Neuron (in vitro differentiated cells): ENCODE measurements around the gene NRCAM.

Experiments
- H2AFZ ChIP-seq: one replicate; pipeline ENCODE4 v1.6.1; 2013; ENCODE audit warnings: low read depth, mild to moderate bottlenecking, inconsistent platforms, low read length, moderate library complexity
- H3K27me3 ChIP-seq: one replicate; pipeline ENCODE4 v1.6.1; 2013; ENCODE audit warnings: low read length; ENCODE audit not compliant: insufficient read depth
- H3K36me3 ChIP-seq: one replicate; pipeline ENCODE4 v1.6.1; 2013; ENCODE audit warnings: low read length; ENCODE audit not compliant: insufficient read depth
- H3K4me1 ChIP-seq: one replicate; pipeline ENCODE4 v1.6.1; 2013; ENCODE audit warnings: low read length; ENCODE audit not compliant: insufficient read depth
- H3K4me3 ChIP-seq: 2 replicates; pipeline ENCODE4 v1.5.1; 2013; ENCODE audit warnings: mild to moderate bottlenecking, low read length, moderate library complexity
- H3K9me3 ChIP-seq: one replicate; pipeline ENCODE4 v1.6.1; 2013; ENCODE audit warnings: low read length

NRCAM gene

GRCh38 chr7:108434010-108434409 is 22.2 kb downstream of the NRCAM start:
- Histone ChIP-seq H3K9me3 (peaks cover 5% of the 10 kb centered on the region), H3K4me1 (no peaks in the 10 kb centered on the region)

GRCh38 chr7:108431099-108431498 is 25.1 kb downstream of the NRCAM start:
- Histone ChIP-seq H2AFZ (no peak overlapping the region), H3K9me3 (peaks cover 5% of the 10 kb centered on the region), H3K27me3 (no peaks in the 10 kb centered on the region), H3K36me3 (no peaks in the 10 kb centered on the region), H3K4me3 (no peak overlapping the region), H3K4me1 (peaks cover 26% of the 10 kb centered on the region)

More at GRCh38 chr7:108434010-108434409, 22.2 kb downstream of the NRCAM start:
- Histone ChIP-seq H3K27me3 (no peaks in the 10 kb centered on the region), H2AFZ (no peak overlapping the region), H3K4me3 (no peak overlapping the region), H3K36me3 (no peaks in the 10 kb centered on the region)

- Histone ChIP-seq H3K36me3 (no peaks in the 10 kb centered on the region), H3K4me3 (no peak overlapping the region), H3K4me1 (peaks cover 26% of the 10 kb centered on the region), H3K9me3 (peaks cover 5% of the 10 kb centered on the region), H2AFZ (no peak overlapping the region), H3K27me3 (no peaks in the 10 kb centered on the region)
Measured at GRCh38 chr7:108430664-108431063, 25.6 kb downstream of the NRCAM start.

GRCh38 chr7:108427766-108428165 is 28.5 kb downstream of the NRCAM start:
- peaks cover 3% of the 10 kb centered on the region for H3K9me3 ChIP-seq
- no peaks in the 10 kb centered on the region for H3K36me3 ChIP-seq
- no peaks in the 10 kb centered on the region for H3K27me3 ChIP-seq
- no peak overlapping the region for H2AFZ ChIP-seq
- H3K4me3 ChIP-seq, result no peak overlapping the region
- H3K4me1 ChIP-seq, result peaks cover 26% of the 10 kb centered on the region

- H3K4me3 ChIP-seq, result no peak overlapping the region
- H2AFZ ChIP-seq, result no peak overlapping the region
- H3K9me3 ChIP-seq, result no peaks in the 10 kb centered on the region
- H3K4me1 ChIP-seq, result peaks cover 26% of the 10 kb centered on the region
- no peaks in the 10 kb centered on the region for H3K36me3 ChIP-seq
- no peaks in the 10 kb centered on the region for H3K27me3 ChIP-seq
Measured at GRCh38 chr7:108425714-108426275, 30.4 kb downstream of the NRCAM start.

GRCh38 chr7:108424013-108424412 is 32.2 kb downstream of the NRCAM start:
- H3K9me3 ChIP-seq, result no peaks in the 10 kb centered on the region
- H3K4me1 ChIP-seq, result peaks cover 26% of the 10 kb centered on the region
- no peaks in the 10 kb centered on the region for H3K36me3 ChIP-seq
- H3K4me3 ChIP-seq, result no peak overlapping the region
- no peaks in the 10 kb centered on the region for H3K27me3 ChIP-seq
- H2AFZ ChIP-seq, result no peak overlapping the region

GRCh38 chr7:108423089-108423989 is 32.9 kb downstream of the NRCAM start:
- H3K9me3 ChIP-seq, result no peaks in the 10 kb centered on the region
- H3K4me3 ChIP-seq, result no peak overlapping the region
- H2AFZ ChIP-seq, result no peak overlapping the region
- H3K27me3 ChIP-seq, result no peaks in the 10 kb centered on the region
- no peaks in the 10 kb centered on the region for H3K36me3 ChIP-seq
- H3K4me1 ChIP-seq, result peaks cover 23% of the 10 kb centered on the region

GRCh38 chr7:108421720-108422331 is 34.4 kb downstream of the NRCAM start:
- no peak overlapping the region for H3K4me3 ChIP-seq
- H3K9me3 ChIP-seq, result no peaks in the 10 kb centered on the region

GRCh38 chr7:108419961-108420908 is 36.0 kb downstream of the NRCAM start:
- Histone ChIP-seq H3K27me3 (no peaks in the 10 kb centered on the region), H3K4me1 (peaks cover 26% of the 10 kb centered on the region), H3K36me3 (no peaks in the 10 kb centered on the region), H2AFZ (no peak overlapping the region), H3K9me3 (no peaks in the 10 kb centered on the region), H3K4me3 (no peak overlapping the region)

More at GRCh38 chr7:108421720-108422331, 34.4 kb downstream of the NRCAM start:
- peaks cover 18% of the 10 kb centered on the region for H3K4me1 ChIP-seq
- H3K36me3 ChIP-seq, result no peaks in the 10 kb centered on the region
- H2AFZ ChIP-seq, result no peak overlapping the region
- no peaks in the 10 kb centered on the region for H3K27me3 ChIP-seq

GRCh38 chr7:108418946-108419345 is 37.3 kb downstream of the NRCAM start:
- Histone ChIP-seq H3K27me3 (no peaks in the 10 kb centered on the region), H3K36me3 (no peaks in the 10 kb centered on the region), H3K4me1 (peaks cover 31% of the 10 kb centered on the region), H3K9me3 (no peaks in the 10 kb centered on the region), H3K4me3 (no peak overlapping the region), H2AFZ (no peak overlapping the region)

GRCh38 chr7:108417926-108418325 is 38.3 kb downstream of the NRCAM start:
- Histone ChIP-seq H3K4me3 (no peak overlapping the region), H3K27me3 (no peaks in the 10 kb centered on the region), H3K36me3 (no peaks in the 10 kb centered on the region), H3K4me1 (peaks cover 35% of the 10 kb centered on the region), H3K9me3 (no peaks in the 10 kb centered on the region), H2AFZ (no peak overlapping the region)

- peaks cover 35% of the 10 kb centered on the region for H3K4me1 ChIP-seq
- H3K27me3 ChIP-seq, result no peaks in the 10 kb centered on the region
- H3K4me3 ChIP-seq, result no peak overlapping the region
- no peaks in the 10 kb centered on the region for H3K36me3 ChIP-seq
- no peak overlapping the region for H2AFZ ChIP-seq
- H3K9me3 ChIP-seq, result no peaks in the 10 kb centered on the region
Measured at GRCh38 chr7:108417144-108417543, 39.1 kb downstream of the NRCAM start.
